ENCODE data around the gene HSD17B12. TPM values are rescaled to one million over a fixed set of nuclear protein-coding genes. Genes with fewer than 3 reads are reported as not detected.

The HSD17B12 gene
- total and polyA plus RNA-seq, 2 experiments from 2014 or later = 128 to 168 TPM

GRCh38 chr11:43856993-43857392 is 176.5 kb downstream of the HSD17B12 start (continued):
- TF ChIP-seq ETS1 (IDR thresholded peaks at IDR 0.05) = no peak
- TF ChIP-seq NANOG (IDR thresholded peaks at IDR 0.05; ENCODE audit: borderline replicate concordance) = no peak
- no peak for TF ChIP-seq EZH2 (IDR thresholded peaks at IDR 0.05; ENCODE audit: low read depth, unreplicated experiment)
- TF ChIP-seq ZNF114 (CRISPR knock-in tag; IDR thresholded peaks at IDR 0.05) = no peak
- TF ChIP-seq STAT1 (IDR thresholded peaks at IDR 0.05; ENCODE audit: unreplicated experiment) = no peak
- TF ChIP-seq ZNF331 (CRISPR knock-in tag; IDR thresholded peaks at IDR 0.05; ENCODE audit: low read depth) = no peak
- TF ChIP-seq REST (IDR thresholded peaks at IDR 0.05; ENCODE audit: unreplicated experiment) = no peak
- no peak for TF ChIP-seq CREB1 (CRISPR knock-in tag; IDR thresholded peaks at IDR 0.05; ENCODE audit: low read depth)
- no peak for TF ChIP-seq EZH2phosphoT487 (IDR thresholded peaks at IDR 0.05; ENCODE audit: unreplicated experiment)
- TF ChIP-seq POLR2AphosphoS5 (IDR thresholded peaks at IDR 0.05; ENCODE audit: low read depth) = no peak

DNA sequence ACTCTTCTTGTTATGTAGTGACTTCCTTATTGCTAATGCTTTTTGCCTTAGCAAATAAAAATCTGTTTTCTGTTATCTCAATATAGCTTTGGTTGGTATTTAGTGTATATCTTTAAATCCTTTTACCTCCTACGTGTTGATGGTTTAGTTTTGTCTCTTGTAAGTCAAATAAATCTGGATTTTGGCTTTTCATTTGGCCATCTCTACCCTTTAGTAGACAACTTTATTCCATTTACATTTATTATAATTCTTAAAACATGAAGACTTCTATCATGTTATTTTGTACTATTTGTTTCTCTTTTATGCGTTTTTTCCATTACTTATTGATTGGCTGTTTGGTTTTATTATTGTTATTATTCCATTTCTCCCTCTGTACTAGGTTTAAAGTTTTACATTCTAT is 180.6 kb downstream of the HSD17B12 start:
- Histone ChIP-seq H3K9me2 (ENCODE audit: insufficient read depth) (no peaks in the 10 kb centered on the region), H3K79me2 (replicated peaks; ENCODE audit: insufficient read depth) (no peaks in the 10 kb centered on the region), H3K4me2 (no peak overlapping the region), H3K27ac (ENCODE audit: low read depth) (no peak overlapping the region), H3F3A (replicated peaks; ENCODE audit: low read depth) (no peaks in the 10 kb centered on the region), H3K27me3 (ENCODE audit: insufficient read depth) (no peaks in the 10 kb centered on the region), H4K20me1 (replicated peaks; ENCODE audit: insufficient read depth) (no peaks in the 10 kb centered on the region), H3K4me3 (no peak overlapping the region), H2AFZ (no peak overlapping the region), H3K36me3 (ENCODE audit: insufficient read depth) (no peaks in the 10 kb centered on the region), H3K4me1 (ENCODE audit: insufficient read depth) (no peaks in the 10 kb centered on the region)
- no peak overlapping the region for H3K4me3 Mint-ChIP-seq
- ATAC-seq (no peak), DNase-seq (ENCODE audit: low spot score) (no peak)
- peaks cover 10% of the 10 kb centered on the region for H3K27me3 Mint-ChIP-seq (ENCODE audit: insufficient read depth, low read depth, poor library complexity)
- H3K27ac Mint-ChIP-seq = no peak overlapping the region
- H3K9me3 Mint-ChIP-seq = no peaks in the 10 kb centered on the region; the same call in 2 of the 3 replicates
- no peaks in the 10 kb centered on the region for H3K36me3 Mint-ChIP-seq (ENCODE audit: low read depth)
- H3K4me1 Mint-ChIP-seq = no peaks in the 10 kb centered on the region
- TF ChIP-seq JUNB (IDR thresholded peaks at IDR 0.05; ENCODE audit: unreplicated experiment) (no peak), ZNF462 (CRISPR knock-in tag; IDR thresholded peaks at IDR 0.05) (no peak), EZH2phosphoT487 (IDR thresholded peaks at IDR 0.05; ENCODE audit: unreplicated experiment) (no peak), ZNF331 (CRISPR knock-in tag; IDR thresholded peaks at IDR 0.05; ENCODE audit: low read depth) (no peak)
- TF ChIP-seq, protein P1, sequence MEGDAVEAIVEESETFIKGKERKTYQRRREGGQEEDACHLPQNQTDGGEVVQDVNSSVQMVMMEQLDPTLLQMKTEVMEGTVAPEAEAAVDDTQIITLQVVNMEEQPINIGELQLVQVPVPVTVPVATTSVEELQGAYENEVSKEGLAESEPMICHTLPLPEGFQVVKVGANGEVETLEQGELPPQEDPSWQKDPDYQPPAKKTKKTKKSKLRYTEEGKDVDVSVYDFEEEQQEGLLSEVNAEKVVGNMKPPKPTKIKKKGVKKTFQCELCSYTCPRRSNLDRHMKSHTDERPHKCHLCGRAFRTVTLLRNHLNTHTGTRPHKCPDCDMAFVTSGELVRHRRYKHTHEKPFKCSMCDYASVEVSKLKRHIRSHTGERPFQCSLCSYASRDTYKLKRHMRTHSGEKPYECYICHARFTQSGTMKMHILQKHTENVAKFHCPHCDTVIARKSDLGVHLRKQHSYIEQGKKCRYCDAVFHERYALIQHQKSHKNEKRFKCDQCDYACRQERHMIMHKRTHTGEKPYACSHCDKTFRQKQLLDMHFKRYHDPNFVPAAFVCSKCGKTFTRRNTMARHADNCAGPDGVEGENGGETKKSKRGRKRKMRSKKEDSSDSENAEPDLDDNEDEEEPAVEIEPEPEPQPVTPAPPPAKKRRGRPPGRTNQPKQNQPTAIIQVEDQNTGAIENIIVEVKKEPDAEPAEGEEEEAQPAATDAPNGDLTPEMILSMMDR (conservative IDR thresholded peaks at IDR 0.05; ENCODE audit: low read depth in 2 of 2) = no peak

Measured in GM23338 (cell line).